Measurements from ENCODE around the gene SUGCT.
"Not testable (repeated sequence)": the region's sequence is repeated elsewhere in the genome, so short reads cannot be mapped to it uniquely, and the experiment has no call there.

The SUGCT gene

GRCh38 chr7:40137563-40137962, 2.8 kb downstream of the SUGCT start:
- no peak for DNase-seq (ENCODE audit: low read depth, low spot score)
- no peak overlapping the region for H3K27ac ChIP-seq

DNA sequence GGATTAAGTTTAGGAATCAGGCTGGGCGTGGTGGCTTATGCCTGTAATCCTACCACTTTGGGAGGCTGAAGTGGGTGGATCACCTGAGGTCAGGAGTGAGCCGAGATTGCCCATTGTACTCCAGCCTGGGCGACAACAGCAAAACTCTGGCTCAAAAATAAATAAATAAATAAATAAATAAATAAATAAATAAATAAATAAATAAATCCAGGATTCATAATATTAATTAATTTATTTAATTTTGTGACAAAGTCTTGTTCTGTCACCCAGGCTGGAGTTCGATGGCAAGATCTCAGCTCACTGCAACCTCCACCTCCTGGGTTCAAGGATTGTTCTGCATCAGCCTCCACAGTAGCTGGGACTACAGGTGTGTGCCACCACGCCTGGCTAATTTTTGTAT, 4.2 kb downstream of the SUGCT start:
- no peak overlapping the region for H3K27ac ChIP-seq
- DNase-seq (ENCODE audit: low read depth, low spot score) = no peak

DNA sequence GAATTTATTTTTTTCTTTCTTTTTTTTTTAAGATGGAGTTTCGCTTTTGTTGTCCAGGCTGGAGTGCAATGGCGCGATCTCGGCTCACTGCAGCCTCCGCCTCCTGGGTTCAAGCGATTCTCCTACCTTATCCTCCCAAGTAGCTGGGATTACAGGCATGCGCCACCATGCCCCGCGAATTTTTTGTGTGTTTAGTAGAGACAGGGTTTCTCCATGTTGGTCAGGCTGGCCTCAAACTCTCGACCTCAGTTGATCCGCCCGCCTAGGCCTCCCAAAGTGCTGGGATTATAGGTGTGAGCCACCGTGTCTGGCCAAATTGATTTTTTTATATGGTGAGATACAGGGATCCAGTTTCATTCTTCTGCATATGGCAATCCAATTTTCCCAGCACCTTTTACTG, 5.1 kb downstream of the SUGCT start:
- DNase-seq (ENCODE audit: low read depth, low spot score); H3K27ac ChIP-seq: not testable (repeated sequence)

- DNase-seq (ENCODE audit: low read depth, low spot score) = peak; percentile 82
- H3K27ac ChIP-seq = peak overlapping the region; percentile 75
These were observed 7.1 kb downstream of the SUGCT start for GRCh38 chr7:40141916-40142315.

GRCh38 chr7:40145596-40146130, 10.9 kb downstream of the SUGCT start:
- not testable (repeated sequence) for H3K27ac ChIP-seq; DNase-seq (ENCODE audit: low read depth, low spot score)

- no peak overlapping the region for H3K27ac ChIP-seq
- DNase-seq (ENCODE audit: low read depth, low spot score) = no peak
These were observed 12.8 kb downstream of the SUGCT start for GRCh38 chr7:40147371-40148246.

DNA sequence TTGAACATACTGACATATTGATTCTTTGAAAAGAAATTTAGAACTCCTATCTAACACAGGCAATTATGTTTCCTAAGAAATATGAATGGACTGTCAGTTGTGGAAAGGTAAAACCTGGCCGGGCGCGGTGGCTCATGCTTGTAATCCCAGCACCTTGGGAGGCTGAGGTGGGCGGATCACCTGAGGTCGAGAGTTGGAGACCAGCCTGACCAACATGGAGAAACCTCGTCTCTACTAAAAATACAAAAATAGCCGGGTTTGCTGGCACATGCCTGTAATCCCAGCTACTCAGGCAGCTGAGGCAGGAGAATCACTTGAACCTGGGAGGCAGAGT, 13.4 kb downstream of the SUGCT start:
- not testable (repeated sequence) for DNase-seq (ENCODE audit: low read depth, low spot score)

DNA sequence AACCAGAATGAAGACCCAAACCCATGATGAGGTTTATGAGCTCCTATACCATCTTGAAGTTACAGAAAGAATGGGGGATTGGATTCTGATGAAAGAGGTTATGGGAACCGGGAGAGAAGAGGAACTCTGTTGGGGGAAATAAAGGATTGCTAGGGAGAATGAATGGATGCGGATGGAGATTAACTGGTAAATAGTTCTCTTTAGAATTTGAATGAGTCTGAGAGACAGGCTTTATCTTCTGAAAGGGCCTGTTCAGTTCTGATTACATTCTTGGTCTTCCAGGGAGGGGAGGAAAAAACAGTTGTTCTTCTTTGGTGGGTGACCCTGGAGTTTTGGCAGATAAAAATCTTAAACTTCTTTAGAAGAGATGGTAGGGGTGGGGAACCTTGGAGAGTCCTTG, 13.9 kb downstream of the SUGCT start:
- H3K27ac ChIP-seq = no peak overlapping the region
- DNase-seq (ENCODE audit: low read depth, low spot score) = no peak

More for the DNA sequence above, 13.4 kb downstream of the SUGCT start:
- H3K27ac ChIP-seq = not testable (repeated sequence)

GRCh38 chr7:40151504-40151903, 16.7 kb downstream of the SUGCT start:
- no peak overlapping the region for H3K27ac ChIP-seq
- no peak for DNase-seq (ENCODE audit: low read depth, low spot score)

GRCh38 chr7:40156988-40157387, 22.2 kb downstream of the SUGCT start:
- DNase-seq (ENCODE audit: low read depth, low spot score) = no peak
- no peak overlapping the region for H3K27ac ChIP-seq

- DNase-seq (ENCODE audit: low read depth, low spot score) = no peak
- H3K27ac ChIP-seq = no peak overlapping the region
These were observed 27.7 kb downstream of the SUGCT start for GRCh38 chr7:40162516-40162915.

DNA sequence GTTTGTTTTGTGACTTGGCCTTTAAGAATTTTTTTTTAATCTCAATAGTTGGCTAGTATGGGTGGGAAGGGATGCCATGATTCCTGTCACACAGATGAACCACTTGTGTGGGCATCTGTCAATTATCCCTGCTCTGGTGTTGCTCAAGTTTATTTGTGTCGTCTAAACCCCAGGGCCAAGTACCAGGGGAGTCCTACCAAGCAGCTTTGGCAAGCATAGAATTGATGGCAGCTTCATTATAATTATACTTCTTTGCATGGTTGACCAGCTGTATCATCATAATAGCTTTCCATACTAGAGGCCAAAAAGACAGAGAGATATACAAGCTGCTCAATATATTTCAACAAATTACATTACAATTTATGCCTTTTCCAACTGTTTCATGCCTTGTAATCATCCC, 30.4 kb downstream of the SUGCT start:
- DNase-seq (ENCODE audit: low read depth, low spot score) = no peak
- no peak overlapping the region for H3K27ac ChIP-seq

DNA sequence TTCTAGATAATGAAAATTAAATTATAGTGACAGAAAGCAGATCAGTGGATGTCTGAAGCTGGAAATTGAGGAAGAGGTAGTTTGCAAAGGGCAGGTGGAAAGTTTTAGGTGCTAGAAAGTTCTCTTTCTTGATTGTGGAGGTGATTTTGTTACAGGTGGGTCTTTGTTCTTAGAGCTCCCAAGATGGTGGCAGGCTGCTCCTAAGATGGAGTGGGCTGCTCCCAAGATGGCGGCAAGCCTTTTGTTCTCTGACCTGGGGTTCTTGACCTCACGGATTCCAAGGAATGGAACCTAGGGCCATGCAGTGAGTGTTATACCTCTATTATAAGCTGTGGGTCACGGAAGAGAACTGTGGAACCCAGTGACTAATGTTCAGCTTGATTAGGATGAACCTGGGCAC, 32.5 kb downstream of the SUGCT start:
- DNase-seq (ENCODE audit: low read depth, low spot score) = no peak
- H3K27ac ChIP-seq = no peak overlapping the region

- not testable (repeated sequence) for DNase-seq (ENCODE audit: low read depth, low spot score); H3K27ac ChIP-seq
These were observed 33.5 kb downstream of the SUGCT start for GRCh38 chr7:40168266-40168665.

DNA sequence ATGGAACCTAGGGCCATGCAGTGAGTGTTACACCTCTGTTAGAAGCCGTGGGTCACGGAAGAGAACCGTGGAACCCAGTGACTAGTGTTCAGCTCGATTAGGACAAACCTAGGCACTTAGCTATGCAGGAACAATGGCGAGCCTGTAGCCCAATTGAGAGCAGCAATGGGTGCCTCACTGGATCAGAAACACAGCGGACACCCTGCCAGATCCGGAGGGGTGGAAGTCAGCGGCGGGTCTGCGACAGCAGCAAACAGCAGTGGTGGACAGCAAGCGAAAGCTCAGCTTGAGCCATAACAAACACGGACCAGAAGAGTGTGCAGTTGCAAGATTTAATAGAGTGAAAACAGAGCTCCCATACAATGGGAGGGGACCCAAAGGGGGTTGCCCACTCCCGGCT, 38.3 kb downstream of the SUGCT start:
- not testable (repeated sequence) for DNase-seq (ENCODE audit: low read depth, low spot score); H3K27ac ChIP-seq

GRCh38 chr7:40175256-40175655, 40.5 kb downstream of the SUGCT start:
- DNase-seq (ENCODE audit: low read depth, low spot score); H3K27ac ChIP-seq: not testable (repeated sequence)

DNA sequence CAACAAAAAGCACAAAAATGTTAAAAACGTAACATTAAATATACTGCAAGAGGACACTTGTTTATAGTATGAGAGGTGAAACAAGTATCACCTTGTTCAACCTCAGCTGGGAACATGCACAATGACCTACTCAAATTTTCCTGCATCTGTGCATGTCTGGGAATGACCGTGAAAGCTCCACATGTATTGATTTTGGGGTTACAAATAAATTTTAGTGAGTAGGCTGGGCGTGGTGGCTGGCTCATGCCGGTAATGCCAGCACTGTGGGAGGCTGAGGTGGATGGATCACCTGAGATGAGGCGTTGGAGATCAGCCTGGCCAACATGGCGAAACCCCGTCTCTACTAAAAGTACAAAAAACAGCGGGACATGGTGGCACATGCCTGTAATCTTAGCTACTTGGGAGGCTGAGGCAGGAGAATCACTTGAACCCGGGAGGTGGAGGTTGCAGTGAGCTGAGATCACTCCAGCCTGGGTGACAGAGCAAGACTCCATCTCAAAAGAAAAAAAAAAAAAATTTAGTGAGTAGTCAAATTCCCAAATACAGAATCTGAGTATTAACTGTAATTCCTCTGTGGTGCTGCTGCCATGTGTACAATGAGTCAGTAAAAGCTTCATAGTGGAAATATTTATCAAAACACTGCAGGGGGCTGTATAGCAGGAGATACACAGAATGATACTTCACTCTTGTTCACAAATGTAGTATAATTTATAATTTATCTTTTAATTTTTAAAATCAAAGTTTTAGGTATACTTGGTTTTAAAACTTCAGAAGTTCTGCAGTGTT, 41.1 kb downstream of the SUGCT start:
- no peak overlapping the region for H3K27ac ChIP-seq
- no peak for DNase-seq (ENCODE audit: low read depth, low spot score)

DNA sequence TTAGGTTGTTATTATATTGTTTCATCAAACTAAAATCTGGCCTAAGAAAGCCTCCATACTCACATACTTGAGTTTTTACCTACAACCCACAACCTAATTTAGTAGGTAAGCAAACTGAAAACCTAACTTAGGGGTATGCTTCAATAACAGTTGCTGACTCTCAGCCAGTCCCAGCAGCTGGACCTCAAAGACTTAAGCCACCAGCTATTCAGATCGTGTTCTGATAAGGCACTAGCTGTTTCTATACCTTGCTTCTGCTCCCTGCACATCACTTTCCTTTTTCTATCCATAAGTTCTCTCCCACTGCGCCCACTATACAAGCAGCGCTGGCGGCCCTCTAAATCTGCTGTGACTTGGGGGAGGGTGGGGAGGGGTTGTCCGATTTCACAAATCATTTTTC, 42.3 kb downstream of the SUGCT start:
- no peak for DNase-seq (ENCODE audit: low read depth, low spot score)
- no peak overlapping the region for H3K27ac ChIP-seq

DNA sequence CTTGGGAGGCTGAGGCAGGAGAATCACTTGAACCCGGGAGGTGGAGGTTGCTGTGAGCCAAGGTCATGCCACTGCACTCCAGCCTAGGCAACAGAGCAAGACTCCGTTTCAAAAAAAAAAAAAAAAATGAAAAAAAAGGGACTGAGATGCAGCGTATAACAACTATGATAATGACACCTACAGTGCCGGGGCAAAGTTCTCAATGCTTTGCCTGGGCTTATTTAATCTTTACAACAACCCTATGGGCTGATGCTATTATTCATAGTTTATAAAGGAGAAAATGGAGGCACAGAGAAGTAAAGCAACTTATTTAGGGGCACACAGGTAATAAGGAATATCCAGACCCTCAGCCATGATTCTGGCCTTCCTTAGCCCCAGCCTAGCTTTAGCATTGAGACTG, 47.6 kb downstream of the SUGCT start:
- no peak overlapping the region for H3K27ac ChIP-seq

DNA sequence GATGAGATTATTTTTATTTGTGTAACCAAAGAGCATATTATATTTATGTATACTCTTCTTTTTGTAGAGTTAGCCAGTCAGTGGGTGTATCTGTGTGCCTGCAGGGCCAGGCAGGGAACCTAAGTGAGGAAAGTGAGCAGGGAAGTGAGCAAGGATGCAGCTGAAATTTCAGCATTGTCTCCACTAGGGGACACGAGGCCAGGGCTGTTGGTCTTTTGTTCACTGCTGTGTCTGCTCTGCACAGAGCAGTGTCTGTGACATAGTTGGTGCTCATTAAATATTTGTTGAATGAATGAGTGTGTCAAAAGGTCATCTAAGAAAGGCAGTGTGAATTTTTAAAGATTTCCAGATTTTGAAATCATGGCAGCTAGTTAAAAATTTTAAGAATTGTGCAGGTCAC, 51.8 kb downstream of the SUGCT start:
- H3K27ac ChIP-seq = no peak overlapping the region
- no peak for DNase-seq (ENCODE audit: low read depth, low spot score)

More for the DNA sequence above, 47.6 kb downstream of the SUGCT start:
- no peak for DNase-seq (ENCODE audit: low read depth, low spot score)

DNA sequence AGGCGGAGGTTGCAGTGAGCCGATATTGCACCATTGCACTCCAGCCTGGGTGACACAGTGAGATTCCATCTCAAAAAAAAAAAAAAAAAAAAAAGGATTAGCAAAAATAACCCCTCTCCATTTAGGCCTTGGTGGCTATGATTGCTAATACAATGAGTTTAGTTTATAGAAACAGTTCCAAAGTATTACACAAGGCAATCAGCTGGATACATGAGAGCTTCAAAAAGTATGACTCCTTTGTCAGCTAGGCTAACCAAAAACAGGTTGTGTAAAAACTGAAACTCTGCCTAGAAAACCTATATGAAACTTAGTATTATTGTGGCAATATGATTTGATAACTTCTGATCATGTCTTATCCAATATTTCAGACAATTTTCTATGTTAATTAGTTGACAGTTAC, 57.2 kb downstream of the SUGCT start:
- H3K27ac ChIP-seq = no peak overlapping the region
- no peak for DNase-seq (ENCODE audit: low read depth, low spot score)
